ENCODE measurements around the gene SLCO2A1.

Gene SLCO2A1

GRCh38 chr3:133899311-133899710 is 130.4 kb downstream of the SLCO2A1 start:
- DNase-seq (ENCODE audit: low read depth in 2 of 2) = no peak

GRCh38 chr3:133897547-133897946 is 132.2 kb downstream of the SLCO2A1 start:
- DNase-seq (ENCODE audit: low read depth in 2 of 2) = no peak

GRCh38 chr3:133896002-133896761 is 133.5 kb downstream of the SLCO2A1 start:
- DNase-seq (ENCODE audit: low read depth in 2 of 2) = no peak

GRCh38 chr3:133895208-133896001 is 134.3 kb downstream of the SLCO2A1 start, which contains the start of gene RAB6B:
RAB6B (minus strand) TSS chr3:133895882; CDS start chr3:133895466, 416 bp downstream.
- DNase-seq (ENCODE audit: low read depth in 2 of 2) = peak in 1 of 2 donors; percentile 19

- no peak for DNase-seq (ENCODE audit: low read depth in 2 of 2)
Measured at GRCh38 chr3:133894353-133895207, 135.1 kb downstream of the SLCO2A1 start.

- DNase-seq (ENCODE audit: low read depth in 2 of 2) = no peak
Measured at GRCh38 chr3:133893683-133894352, 135.9 kb downstream of the SLCO2A1 start.

GRCh38 chr3:133892541-133893231 is 137.0 kb downstream of the SLCO2A1 start:
- no peak for DNase-seq (ENCODE audit: low read depth in 2 of 2)

GRCh38 chr3:133891662-133892378 is 137.9 kb downstream of the SLCO2A1 start:
- DNase-seq (ENCODE audit: low read depth in 2 of 2) = no peak

GRCh38 chr3:133890972-133891644 is 138.6 kb downstream of the SLCO2A1 start:
- no peak for DNase-seq (ENCODE audit: low read depth in 2 of 2)

- no peak for DNase-seq (ENCODE audit: low read depth in 2 of 2)
Measured at GRCh38 chr3:133890037-133890436, 139.7 kb downstream of the SLCO2A1 start.

- DNase-seq (ENCODE audit: low read depth in 2 of 2) = no peak
Measured at GRCh38 chr3:133888726-133889340, 140.9 kb downstream of the SLCO2A1 start.

GRCh38 chr3:133887803-133888703 is 141.7 kb downstream of the SLCO2A1 start:
- DNase-seq (ENCODE audit: low read depth in 2 of 2) = no peak

- no peak for DNase-seq (ENCODE audit: low read depth in 2 of 2)
Measured at GRCh38 chr3:133887074-133887802, 142.5 kb downstream of the SLCO2A1 start.

- no peak for DNase-seq (ENCODE audit: low read depth in 2 of 2)
Measured at GRCh38 chr3:133886031-133886722, 143.5 kb downstream of the SLCO2A1 start.

GRCh38 chr3:133884887-133885711 is 144.6 kb downstream of the SLCO2A1 start:
- DNase-seq (ENCODE audit: low read depth in 2 of 2) = no peak
